Stimulated activated CD4-positive, alpha-beta T cell treated with anti-CD3 and anti-CD28 coated beads, Interleukin-12 subunit alpha, Interleukin-12 subunit beta, amount 100 ng/mL, for 24 hours (primary cell): Measurements from ENCODE around the gene TRIM24.
"Not testable (repeated sequence)": the region's sequence is repeated elsewhere in the genome, so short reads cannot be mapped to it uniquely, and the experiment has no call there.

Source experiments
- DNase-seq, 2 experiments: peaks; one replicate each; pipeline ENCODE4 v3.0.0-alpha.2; 2020; ENCODE audit warnings: low read depth in 2 of 2

Gene TRIM24

DNA sequence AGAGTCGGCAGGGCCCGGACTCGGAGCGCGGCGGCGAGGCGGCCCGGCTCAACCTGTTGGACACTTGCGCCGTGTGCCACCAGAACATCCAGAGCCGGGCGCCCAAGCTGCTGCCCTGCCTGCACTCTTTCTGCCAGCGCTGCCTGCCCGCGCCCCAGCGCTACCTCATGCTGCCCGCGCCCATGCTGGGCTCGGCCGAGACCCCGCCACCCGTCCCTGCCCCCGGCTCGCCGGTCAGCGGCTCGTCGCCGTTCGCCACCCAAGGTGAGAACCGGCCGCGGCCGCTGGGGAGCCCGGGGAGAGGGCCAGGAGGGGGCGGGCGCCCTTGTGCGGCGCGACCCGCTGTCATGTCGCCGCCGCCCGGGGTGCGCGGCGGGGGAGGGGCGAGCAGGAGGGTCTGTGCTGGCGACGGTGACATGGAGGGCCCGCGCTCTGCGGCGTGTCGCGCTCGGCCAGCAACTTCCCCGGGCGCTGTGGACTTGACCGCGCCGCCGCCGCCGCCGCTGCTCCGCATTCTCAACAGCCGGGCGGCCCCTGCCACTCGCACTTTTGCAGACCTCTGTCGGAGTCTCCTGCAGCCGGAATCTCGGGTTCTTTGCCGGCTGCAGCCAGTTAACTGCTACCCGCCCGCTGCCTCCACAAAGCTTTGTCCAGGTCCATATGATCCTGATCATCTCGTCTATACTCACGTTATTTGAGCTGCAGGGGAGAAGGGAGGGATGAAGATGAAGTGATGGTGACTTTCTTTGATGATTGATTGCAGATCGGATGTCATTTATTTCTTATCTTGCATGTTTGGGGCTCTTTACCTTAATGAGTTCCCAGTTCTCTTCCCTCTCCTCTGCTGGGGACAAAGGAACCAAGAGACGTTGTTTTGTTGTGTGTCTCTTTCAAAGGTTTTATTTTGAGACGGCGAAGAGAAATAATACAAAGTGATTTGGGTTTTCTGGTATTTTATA, 869 bp downstream of the TRIM24 start:
- DNase-seq, result peak; percentile 25 to 50

DNA sequence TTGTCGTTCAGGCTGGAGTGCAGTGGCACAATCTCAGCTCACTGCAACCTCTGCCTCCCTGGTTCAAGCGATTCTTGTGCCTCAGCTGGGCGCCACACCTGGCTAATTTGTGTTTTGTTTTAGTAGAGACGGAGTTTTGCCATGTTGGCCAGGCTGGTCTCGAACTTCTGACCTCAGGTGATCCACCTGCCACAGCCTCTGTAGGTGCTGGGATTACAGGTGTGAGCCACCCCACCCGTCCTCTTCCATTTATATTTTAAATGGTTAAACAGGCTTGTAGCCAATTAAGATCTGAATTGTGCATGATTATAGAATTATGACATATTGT, 3.2 kb downstream of the TRIM24 start:
- DNase-seq, result not testable (repeated sequence)

DNA sequence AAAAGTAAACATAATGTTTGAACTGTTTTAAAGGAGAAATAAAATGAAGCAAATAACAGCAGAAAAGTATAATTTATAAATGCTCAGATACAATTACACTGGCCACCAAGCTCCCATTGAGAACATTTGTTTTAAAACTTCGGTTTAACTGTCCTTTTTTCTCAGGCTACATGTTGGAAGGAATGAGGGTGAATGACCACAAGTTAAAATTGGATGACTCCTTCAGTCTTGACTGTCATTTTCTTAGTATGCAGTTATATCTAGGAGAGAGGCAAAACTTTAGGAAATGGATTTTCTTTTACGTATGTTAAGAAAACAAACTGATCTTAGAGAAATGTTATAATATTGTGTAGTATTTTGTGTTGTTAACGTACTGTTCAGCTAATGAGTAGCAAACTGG, 5.0 kb downstream of the TRIM24 start:
- no peak for DNase-seq

DNA sequence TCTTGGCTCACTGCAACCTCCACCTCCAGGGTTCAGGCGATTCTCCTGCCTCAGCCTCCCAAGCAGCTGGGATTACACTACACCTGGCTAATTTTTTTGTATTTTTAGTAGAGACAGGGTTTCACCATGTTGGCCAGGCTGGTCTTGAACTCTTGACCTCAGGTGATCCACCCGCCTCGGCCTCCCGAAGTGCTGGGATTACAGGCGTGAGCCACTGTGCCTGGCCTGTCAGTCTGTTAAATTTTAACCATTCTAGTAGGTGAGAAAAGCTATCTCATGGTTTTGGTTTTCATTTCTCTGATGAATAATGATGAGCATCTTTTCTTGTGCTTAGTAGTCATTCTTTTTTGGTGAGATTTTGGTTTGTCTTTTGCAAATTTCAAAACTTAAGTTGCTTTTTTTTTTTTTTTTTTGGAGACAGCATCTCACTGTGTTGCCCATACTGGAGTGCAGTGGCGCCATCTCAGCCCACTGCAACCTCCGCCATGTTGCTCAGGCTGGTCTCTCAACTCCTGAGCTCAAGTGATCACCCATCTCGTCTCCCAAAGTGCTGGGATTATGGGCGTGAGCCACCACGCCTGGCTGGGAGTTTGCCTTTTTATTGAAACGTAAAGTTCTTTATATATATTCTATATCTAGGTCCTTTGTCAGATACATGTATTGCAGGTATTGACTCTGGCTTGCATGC, 6.2 kb downstream of the TRIM24 start:
- DNase-seq, result not testable (repeated sequence)

DNA sequence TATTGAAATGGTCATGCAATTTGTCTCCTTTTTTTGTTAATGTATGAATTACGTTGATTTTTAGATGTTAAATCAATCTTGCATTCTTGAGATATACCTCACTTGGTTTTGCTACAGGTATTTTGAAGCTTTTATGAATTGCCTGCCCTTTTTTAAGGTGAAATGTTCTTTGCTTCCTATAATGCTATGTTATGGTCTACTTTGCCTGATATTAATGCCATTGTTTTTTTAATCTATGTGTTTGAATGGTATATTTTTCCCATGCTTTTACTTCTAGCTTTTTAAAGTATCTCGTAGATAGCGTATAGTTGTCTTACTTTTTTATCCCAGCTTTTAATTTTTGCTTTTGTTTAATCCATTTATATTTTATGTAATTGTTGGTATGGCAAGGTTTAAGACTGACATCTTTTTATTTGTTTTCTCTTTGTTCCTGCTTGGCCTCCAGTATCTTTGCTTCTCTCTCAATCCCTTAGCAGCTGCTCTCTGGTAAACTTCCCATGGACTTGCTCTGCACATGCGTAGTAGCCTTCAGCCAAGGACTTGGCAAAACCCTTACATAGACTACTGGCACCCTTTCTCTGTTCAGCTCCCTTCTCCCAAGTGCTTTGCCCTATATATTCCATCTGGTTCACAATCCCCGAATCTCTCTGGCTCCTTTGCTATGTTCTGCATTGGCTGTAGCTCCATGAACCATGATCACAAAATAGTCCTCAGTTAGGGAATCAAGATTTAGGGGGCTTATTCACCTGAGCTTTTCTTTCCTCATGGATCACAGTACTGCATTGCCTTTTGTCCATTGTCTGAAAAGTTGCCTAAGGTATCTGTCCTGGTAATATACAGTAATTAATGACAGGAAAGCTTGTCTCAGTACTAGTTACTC, 8.4 kb downstream of the TRIM24 start:
- no peak for DNase-seq

DNA sequence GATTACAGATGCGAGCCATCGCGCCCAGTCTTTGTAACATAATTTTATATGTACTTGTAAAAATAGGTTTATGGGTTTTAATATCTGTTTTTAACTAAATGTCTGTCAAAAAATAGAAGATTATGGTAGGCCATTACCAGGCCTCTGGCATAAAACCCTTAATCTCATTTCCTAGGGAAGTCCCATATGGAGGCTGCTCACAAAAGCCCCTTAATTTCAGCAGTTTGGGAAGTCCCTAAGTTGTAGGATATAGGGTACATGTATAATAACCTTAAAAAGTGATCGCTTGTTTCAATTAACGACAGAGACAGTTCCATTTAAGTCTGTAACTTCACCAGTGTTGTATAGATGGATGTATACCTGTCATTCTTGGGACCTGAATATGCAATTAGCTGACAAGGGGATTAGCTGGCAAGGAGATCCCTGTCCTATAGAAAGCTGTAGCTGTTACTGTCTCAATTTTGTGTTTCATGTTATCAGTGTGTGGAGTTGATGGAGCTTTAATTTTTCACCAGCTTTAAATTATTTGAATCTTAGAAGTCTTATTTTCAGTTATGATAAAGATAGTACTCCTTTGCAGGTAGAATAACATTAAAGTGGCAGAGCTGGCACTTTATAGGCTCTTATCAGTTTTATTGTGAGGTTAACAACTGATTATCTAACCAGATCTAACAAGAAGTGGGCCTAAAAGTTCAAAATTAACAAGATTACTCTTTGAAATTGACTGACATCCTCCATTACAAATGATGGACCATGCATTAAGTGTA, 10.5 kb downstream of the TRIM24 start:
- DNase-seq, result no peak

DNA sequence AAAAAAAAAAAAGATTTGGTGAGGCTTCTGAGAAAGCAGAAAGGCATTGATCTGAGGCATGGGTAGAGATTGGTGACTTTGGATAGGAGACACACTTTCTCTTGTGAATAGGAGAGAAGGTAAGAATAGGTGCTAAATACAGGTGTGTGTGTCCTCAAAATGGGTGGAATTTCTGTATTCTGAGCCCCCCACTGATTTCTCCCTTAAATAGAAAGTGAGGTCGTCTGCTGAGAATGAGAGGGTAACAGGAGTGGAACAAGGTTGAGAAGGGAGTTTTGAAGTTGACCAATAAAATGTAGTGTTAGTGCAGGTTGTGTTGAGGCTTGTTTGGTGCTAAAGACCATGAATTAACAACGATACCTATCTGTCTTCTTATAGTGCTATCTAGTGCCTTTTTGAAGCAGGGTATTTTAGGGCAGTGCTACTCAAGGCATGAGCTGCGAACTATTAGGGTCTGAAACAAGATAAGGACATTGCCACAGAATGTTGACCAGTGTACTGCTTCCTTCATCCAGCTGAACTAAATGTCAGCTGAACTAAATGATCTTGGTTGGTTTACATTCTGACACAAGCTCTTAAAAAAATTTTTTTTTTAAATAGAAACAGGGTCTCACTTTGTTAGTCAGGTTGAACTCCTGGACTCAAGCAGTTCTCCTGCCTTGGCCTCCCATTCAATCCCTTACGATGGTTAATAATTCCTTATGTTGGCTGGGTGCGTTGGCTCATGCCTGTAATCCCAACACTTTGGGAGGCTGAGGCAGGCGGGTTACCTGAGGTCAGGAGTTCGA, 12.4 kb downstream of the TRIM24 start:
- no peak for DNase-seq

DNA sequence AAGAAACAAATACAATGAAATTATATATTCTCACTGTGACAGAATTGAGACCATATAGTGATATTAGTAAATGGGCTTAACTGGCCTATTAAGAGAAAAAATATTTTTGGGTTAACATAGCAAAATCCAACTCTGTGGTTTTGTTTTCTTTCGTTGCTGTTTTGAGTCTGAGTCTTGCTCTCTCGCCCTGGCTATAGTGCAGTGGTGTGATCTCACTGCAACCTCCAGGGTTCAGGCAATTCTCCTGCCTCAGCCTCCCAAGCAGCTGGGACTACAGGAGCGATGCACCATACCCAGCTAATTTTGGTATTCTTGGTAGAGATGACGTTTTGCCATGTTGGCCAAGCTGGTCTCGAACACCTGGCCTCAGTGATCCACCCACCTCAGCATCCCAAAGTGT, 15.3 kb downstream of the TRIM24 start:
- DNase-seq, result no peak

DNA sequence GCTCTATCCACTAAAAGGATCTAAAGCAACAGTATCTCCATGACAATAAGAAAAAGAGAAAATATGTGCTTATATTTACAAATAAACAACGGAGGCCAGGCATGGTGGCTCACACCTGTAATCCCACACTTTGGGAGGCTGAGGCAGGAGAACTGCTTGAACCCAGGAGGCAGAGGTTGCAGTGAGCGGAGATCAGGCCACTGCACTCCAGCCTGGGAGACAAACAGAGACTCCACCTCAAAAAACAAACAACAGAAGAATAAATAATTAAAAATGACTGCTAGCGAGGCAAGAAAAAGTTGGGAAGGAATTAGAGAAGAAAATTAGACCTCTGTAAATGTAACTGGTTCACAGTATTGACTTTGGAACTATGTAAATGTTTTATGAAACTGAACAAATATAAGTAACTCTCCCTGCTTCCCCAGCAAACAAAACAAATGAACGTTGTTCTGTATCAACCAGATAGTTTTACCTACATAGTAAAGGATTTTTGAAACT, 17.1 kb downstream of the TRIM24 start:
- no peak for DNase-seq

DNA sequence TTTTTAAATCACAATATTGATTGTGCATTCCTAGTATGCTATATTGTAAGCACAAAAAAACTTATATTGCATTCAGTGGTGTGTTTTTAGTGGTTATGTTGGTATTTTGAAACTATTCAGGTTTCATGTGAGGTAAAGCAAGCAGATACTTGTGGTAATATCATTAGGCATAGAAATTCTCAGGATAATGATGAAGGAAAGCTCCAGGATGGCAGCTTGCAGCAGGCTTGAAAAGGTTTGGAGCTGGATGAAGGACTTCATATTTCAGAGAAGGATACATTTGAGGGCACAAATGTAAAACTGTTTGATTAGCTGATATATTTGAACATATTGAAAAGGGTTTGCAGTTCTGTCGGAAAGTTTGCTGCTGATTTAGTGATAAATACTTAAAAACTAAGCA, 17.5 kb downstream of the TRIM24 start:
- DNase-seq, result no peak

DNA sequence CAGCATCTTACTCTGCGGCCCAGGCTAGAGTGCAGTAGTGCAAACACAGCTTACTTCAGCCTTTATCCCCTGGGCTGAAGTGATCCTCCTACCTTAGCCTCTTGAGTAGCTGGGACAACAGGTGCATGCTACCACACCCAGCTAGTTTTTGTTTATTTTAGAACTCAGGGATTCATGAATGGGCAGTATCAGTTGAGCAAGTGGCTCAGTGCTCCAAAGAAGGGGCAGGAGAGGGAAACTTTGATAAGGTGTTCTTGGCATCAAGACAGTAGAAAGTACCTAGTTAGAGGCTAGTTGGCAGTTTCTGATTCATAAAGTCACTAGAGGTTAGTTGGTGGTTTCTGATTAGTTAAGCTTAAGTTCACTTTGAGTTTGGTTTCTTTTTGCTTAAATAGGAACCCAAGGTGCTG, 18.4 kb downstream of the TRIM24 start:
- no peak for DNase-seq

DNA sequence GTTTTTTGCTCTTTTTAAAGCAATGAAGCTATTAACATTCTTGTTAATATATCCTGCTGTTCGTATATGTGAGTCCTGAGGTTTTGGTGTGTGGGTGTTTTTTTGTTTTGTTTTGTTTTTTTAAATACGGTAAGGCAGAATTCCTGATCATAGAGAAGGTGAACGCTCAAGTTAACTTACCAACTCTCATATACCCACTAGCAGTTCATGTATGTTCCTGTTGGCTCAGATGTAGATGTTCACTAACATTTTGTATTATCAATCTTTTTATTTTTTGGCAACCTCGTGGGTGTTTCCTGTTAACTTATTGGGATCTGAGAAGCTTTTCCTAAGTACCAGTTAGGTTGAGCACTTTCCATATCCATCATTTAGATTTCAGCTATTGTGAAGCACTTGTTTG, 20.5 kb downstream of the TRIM24 start:
- no peak for DNase-seq

DNA sequence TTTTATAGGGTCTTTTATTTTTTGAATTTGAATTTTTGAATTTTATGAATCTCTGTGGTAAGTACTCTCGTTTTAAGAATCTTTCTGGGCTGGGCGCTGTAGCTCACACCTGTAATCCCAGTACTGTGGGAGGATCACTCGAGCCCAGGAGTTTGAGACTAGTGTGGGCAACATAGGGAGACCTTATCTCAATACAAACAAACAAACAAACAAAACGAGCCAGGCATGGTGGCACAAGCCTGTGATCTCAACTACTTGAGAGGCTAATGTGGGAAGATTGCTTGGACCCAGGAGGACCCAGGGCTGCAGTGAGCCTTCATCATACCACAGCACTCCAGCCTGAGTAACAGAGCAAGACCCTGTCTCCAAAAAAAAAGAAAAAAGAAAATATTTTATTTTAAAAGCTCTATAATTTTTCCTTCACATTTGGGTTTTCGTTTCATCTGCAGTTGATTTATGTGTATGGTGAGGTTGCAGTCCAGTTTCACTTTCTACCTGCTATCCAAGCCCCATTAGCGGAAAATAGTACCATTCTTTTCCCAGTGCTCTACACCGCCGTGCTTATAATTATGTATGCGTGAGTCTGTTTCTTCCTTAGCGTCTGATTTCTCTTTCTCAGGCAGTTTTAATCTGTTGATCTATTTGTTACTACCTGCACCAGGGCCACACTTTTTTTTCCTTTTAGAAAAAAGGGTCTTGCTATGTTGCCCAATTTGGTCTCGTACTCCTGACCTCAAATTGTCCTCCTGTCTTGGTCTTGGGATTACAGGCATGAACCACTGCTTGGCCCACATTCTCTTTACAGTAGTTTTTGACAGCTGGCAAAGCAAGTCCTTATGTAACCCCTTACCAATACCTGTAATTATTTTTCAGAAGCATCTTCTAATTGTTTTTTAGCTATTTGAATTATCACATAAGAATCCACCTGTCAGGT, 21.7 kb downstream of the TRIM24 start:
- DNase-seq, result no peak

DNA sequence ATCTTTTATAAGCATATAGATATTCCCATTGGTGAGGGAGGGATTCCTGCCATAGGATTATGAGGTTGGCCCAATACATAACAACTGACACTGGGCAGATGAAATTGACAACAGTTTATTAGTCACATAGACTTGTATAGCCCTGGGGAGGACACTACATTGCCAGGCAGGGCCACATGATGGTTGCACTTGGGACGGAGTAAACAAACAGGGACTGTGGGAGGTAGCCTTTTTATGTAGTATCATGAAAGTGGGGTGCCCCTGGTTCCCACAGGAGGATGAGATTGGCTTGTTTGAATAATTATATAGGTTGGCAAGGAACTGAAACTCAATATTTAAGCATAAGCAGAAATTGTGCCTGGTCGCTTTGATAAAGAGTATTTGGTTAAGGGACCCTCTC, 23.5 kb downstream of the TRIM24 start:
- no peak for DNase-seq

DNA sequence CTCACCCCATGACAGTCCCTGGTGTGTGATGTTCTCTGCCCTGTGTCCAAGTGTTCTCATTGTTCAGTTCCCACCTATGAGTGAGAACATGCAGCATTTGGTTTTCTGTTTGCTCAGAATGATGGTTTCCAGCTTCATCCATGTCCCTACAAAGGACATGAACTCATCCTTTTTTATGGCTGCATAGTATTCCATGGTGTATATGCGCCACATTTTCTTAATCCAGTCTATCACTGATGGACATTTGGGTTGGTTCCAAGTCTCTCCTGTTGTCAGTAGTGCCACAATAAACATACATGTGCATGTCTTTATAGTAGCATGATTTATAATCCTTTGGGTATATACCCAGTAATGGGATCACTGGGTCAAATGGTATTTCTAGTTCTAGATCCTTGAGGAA, 25.4 kb downstream of the TRIM24 start:
- DNase-seq, result not testable (repeated sequence)

DNA sequence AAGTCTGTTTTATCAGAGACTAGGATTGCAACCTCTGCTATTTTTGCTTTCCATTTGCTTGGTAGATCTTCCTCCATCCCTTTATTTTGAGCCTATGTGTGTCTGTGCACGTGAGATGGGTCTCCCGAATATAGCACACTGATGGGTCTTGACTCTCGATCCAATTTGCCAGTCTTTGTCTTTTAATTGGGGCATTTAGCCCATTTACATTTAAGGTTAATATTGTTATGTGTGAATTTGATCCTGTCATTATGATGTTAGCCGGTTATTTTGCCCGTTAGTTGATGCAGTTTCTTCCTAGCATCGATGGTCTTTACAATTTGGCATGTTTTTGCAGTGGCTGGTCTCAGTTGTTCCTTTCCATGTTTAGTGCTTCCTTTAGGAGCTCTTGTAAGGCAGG, 29.1 kb downstream of the TRIM24 start:
- not testable (repeated sequence) for DNase-seq

DNA sequence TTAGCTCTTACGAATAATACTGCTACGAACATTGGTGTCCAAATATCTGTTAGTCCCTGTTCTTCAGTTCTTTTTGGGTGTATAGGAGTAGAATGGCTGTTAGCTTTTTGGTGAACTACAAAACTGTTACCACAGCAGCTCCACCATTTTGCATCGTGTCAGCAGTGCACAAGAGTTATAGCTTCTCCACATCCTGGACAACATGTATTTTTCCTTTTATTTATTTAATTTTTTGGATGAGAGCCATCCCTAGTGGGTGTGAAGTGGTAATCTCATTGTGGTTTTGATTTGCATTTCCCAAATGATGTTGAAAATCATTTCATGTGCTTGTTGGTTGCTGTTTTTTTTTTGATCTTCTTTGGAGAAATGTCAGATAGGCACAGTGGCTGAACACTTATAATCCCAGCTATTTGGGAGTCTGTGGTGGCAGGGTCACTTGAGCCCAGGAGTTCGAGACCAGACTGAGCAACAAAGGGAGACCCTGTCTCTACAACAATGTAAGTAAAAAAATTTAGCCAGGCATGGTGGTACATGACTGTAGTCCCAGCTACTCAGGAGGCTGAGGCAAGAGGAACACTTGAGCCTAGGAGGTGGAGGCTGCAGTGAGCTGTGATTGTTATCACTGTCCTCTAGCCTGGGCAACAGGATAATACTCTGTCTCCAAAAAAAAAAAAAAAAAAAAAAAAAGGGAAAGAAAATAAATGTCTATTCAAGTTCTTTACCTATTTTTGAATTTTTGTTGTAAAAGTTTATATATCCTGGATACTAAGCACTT, 31.7 kb downstream of the TRIM24 start:
- no peak for DNase-seq

DNA sequence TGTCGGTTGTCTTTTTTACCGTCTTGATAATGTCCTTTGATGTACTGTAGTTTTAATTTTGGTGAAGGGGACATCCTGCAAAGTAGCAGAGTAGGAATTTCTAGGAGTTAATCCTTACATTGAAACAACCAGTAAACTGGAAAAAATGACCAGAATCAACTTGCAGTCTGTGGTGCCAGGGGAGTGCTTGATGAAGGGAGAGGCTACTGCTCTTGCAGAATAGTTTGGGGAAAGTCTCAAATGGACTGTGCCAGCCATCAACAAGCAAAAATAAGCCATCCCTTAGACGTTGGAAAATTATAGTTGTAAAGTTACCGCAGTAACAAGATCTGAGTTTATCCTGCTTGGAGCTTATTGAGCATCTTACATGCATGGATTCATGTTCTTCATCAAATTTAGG, 32.4 kb downstream of the TRIM24 start:
- DNase-seq, result no peak

DNA sequence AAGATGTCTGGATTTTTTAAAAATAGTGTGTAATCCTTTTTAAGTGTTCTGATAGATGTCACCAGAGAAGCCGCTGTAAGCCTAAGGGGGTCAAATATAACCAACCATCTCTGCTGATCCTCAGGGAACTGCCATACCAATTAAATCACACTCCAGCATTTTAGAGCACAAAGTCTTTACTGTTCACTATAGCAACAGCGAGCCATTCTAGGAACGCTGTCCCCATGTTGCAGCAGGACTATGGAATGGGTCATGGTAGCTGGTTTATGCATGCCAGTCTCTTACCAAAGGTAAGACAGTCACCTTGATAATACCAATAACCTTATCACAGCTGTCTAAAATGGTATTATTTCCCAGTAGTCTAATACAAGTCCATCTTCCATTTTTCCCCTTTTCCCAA, 33.5 kb downstream of the TRIM24 start:
- no peak for DNase-seq
